NCI-H1694 (cell line): ENCODE data around the gene N4BP2L1.
"Not testable (repeated sequence)": the region's sequence is repeated elsewhere in the genome, so short reads cannot be mapped to it uniquely, and the experiment has no call there.

ENCODE experiments used
- DNase-seq: peaks from one replicate; lab custom pipeline; 2025; lab: John Stamatoyannopoulos, UW

The N4BP2L1 gene

DNA sequence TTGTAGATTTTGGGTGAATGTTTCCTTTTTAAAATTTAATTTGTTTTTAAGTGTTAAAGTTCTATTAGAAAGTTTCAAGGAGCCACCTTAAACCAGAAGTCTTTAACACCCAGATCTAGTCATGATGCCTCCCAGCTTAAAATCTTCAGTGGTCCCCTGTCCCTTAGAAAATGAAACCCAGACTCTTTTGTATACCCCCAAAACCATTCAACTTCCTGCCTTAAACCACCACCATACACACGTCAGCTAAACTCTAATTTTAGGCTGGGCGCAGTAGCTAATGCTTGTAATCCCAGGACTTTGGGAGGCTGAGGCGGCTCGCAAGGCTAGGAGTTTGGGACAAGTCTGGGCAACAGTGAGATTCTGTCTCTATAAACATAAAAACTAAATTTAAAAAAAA is 37.9 kb downstream of the N4BP2L1 start:
- DNase-seq = no peak

DNA sequence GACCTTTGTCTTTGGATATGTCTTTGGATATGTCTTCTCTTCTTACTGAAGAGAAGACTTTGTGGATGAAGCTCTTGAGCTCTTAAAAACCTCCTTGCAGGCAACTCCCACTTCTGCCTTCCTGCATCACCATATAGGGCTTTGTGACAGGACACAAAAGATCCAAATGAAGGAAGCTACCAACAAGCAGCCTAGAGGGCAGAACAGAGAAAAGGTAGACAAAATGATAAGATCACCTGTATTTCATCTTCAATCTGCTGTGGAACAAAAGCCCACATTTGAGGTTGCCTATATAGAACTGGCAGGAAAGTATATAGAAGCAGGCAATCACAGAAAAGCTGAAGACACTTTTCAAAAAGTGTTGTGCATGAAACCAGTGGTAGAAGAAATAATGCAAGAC is 42.5 kb downstream of the N4BP2L1 start:
- no peak for DNase-seq

DNA sequence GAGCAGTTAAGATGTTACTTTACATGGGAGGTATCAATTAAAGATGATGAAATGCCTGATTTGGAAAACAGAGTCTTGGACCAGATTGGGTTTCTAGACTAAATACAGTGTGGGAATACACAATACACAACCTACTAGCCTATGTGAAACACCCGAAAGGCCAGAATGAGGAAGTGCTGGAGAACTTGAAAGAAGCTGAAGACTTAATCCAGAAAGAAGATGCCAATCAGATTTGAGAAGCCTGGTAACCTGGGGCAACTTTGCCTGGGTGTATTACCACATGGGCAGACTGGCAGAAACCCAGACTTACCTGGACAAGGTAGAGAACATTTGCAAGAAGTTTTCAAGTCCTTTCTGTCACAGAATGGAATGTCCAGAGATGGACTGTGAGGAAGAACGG is 43.2 kb downstream of the N4BP2L1 start:
- DNase-seq = no peak

DNA sequence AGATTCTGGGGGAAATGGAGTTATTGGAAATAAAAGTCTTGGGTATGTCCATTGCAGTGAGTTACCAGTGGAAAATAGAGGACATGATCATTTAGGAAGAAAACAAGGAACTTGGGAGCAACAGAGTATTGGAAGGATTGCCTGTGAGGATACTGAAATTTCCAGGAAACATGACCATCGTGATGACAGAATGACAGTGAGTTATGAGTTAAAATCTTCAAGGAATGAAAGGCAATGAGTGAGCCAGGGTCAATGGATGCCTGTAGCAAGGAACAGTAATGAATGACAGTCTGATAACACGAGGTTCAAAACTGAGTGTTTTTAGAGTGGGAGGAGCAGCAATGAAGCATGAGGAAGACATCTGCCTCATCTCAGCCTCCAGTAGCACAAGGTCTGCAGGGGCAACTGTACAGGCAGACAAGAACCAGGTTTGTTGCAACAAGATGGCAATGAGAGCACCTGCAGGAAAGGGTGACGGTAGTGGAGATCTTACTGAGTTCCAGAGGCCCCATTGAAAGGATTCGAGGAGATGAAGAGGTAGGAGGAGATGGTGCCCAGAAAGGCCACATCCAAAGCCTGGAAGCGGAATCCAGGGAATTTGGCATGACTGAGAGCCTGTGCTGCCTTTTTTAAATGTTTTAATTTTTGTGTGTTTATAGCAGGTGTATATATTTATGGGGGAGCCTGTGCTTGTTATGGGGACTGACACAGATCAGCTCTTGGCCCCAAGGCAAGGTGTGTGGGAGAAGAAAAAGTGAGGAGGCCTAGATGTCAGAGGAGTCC is 43.9 kb downstream of the N4BP2L1 start:
- no peak for DNase-seq

DNA sequence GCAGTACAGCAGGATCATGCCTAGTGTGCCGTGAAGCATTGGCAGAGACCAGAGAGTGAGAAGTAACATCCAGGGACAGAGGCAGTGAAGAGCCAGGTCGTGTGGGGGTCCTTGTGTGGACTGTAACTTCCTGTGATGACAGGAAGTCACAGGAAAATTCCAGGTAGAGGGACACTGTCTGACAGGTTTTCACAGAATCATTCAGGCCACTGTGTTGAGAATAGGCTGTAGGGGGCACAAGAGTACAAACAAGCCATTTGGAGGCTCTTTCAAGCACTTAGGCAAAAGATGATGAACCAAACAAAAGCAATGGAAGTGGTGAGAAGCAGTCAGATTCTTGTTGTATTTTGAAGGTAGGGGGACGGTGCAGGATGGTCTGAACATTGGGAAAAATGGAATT is 46.4 kb downstream of the N4BP2L1 start:
- DNase-seq = no peak

DNA sequence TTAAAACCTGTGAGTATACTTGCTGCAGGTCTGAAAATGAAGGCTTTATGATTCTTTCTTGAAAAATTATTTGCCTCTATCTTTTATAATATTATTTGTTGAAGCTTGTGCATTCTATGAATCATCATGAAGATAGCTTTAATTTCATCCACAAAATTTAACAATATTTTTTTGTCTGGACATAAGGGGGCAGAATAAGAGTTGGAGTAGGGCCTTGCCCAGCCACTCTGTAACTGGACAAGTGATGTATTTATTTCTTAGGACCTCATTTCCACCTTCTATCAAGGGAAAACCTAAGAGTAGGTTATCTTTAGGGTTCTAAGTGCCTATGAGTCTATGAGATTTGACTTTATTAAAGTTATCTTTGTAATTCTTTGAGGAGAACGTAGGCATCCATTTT is 49.9 kb downstream of the N4BP2L1 start:
- no peak for DNase-seq

DNA sequence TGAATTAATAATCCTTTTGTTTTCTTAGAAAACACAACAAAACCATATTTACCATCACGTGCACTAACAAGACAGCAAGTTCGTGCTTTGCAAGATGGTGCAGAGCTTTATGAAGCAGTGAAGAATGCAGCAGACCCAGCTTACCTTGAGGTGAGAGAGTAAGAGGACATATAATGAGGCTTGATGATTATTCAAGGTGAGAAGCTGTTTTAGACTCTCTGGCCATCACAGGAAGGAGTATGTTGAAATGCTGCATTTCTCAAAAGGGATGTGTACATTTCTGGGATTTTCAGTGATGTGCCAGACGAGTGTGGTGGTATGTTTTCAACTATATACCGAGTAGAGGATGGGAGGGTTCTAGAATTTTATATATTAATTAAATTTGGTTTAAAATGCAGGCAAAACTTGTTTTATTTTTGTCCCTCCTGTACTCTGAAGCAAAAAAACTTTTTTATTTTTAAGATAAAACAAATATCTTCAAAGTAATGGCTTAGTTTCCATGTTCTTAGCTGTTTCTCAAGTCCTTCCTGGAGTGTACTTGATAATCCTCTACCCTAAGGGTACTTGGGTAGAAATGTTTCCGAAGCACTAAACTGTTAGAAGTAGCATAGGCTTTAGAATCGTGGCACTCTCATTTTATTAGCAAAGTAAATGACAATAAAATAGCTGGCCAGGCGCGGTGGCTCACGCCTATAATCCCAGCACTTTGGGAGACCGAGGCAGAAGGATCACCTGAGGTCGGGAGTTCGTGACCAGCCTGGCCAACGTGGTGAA is 51.1 kb downstream of the N4BP2L1 start:
- DNase-seq = no peak

DNA sequence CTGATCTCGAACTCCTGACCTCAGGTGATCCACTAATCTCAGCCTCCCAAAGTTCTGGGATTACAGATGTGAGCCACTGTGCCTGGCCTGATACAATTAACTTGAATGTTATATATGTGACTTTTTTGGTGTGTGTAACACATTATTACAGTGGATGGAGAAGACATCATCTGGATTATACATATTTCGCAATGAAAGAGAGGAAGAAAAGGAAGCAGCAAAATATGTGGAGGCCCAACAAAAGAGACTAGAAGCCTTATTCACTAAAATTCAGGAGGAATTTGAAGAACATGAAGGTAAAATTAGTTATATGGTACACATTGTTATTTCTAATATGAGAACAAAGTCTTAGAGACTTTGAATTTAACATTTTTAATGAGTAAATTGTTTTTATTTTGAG is 57.1 kb downstream of the N4BP2L1 start:
- no peak for DNase-seq

DNA sequence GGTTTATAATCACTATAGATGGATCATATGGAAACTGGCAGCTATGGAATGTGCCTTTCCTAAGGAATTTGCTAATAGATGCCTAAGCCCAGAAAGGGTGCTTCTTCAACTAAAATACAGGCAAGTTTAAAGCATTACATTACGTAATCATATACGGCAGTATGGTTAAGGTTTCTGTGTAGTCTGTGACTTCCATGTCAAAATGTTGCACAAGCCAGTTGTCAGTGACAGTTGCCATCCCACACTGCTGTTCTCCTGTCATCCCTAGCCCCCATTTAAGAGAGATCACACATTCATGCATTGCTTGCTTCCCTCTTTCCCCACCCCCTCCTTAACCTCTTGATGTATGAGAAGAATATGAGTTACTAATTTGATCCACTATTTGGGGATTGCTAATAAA is 65.4 kb downstream of the N4BP2L1 start:
- no peak for DNase-seq

DNA sequence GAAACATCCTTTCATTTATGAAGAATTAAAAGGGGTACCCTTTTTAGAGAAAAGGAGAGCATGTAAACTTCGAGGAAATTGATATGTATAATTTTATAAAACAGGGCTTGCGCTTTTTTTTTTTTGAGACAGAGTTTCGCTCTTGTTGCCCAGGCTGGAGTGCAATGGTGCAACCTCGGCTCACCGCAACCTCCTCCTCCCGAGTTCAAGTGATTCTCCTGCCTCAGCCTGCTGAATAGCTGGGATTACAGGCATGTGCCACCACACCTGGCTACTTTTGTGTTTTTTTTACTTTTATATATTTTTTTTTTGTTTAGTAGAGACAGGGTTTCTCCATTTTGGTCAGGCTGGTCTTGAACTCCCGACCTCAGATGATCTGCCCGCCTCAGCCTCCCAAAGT is 72.0 kb downstream of the N4BP2L1 start:
- not testable (repeated sequence) for DNase-seq

DNA sequence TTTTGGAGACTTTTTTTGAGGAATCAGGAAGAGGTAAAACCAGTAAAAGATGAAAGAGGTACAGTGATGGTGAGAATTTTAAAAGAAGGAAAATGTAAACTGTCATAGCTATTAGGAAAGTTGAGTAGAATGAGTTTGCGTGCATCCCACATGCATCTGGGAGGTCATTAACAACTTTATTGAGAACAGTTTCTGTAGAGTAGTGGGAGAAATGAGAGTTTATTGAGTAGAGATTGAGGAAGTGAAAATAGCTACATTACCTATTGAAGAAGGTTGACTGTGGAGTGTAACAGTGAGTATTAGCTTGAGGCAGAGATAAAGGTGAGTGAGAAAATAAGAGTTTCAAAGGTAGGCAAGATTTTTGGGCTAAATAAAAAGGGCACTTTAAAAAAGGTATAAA is 73.9 kb downstream of the N4BP2L1 start:
- DNase-seq = no peak

DNA sequence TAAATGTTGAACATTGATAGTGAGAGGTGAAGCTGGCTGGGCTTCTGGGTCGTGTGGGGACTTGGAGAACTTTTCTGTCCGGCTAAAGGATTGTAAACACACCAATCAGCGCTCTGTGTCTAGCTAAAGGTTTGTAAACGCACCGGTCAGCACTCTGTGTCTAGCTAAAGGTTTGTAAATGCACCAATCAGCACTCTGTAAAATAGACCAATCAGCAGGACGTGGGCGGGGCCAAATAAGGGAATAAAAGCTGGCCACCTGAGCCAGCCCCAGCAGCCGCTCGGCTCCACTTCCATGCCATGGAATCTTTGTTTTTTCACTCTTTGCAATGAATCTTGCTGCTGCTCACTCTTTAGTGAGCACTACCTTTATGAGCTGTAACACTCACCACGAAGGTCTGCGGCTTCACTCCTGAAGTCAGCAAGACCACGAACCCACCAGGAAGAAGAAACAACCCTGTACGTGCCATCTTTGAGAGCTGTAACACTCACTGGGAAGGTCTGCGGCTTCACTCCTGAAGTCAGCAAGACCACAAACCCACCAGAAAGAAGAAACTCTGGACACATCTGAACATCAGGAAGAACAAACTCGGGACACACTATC is 77.0 kb downstream of the N4BP2L1 start:
- DNase-seq = not testable (repeated sequence)
